Activated naive CD8-positive, alpha-beta T cell treated with anti-CD3 and anti-CD28 coated beads, Interleukin-2, amount 50 U/mL, for 24 hours (primary cell): Measurements from ENCODE around the gene CACUL1.

Source experiments
- ATAC-seq: fragments of 150-1000 bp; cut with Tn5 transposase; one replicate; pipeline ENCODE4 v1.10.0; 2021
- DNase-seq: peaks from one replicate; pipeline ENCODE4 v3.0.0; 2021
- H3K27ac Mint-ChIP-seq: one replicate; pipeline ENCODE4 v1.8.0; 2021; ENCODE audit warnings: mild to moderate bottlenecking, mixed read lengths
- H3K27me3 Mint-ChIP-seq: one replicate; pipeline ENCODE4 v1.8.0; 2021; ENCODE audit warnings: mixed read lengths
- H3K36me3 Mint-ChIP-seq: one replicate; pipeline ENCODE4 v1.8.0; 2021; ENCODE audit warnings: low read depth, mixed read lengths
- H3K4me1 Mint-ChIP-seq: one replicate; pipeline ENCODE4 v1.8.0; 2021; ENCODE audit warnings: mixed read lengths
- H3K4me3 Mint-ChIP-seq: one replicate; pipeline ENCODE4 v1.8.0; 2021; ENCODE audit warnings: mild to moderate bottlenecking, moderate library complexity, mixed read lengths
- H3K9me3 Mint-ChIP-seq: one replicate; pipeline ENCODE4 v1.8.0; 2021; ENCODE audit warnings: mixed read lengths

The CACUL1 gene

DNA sequence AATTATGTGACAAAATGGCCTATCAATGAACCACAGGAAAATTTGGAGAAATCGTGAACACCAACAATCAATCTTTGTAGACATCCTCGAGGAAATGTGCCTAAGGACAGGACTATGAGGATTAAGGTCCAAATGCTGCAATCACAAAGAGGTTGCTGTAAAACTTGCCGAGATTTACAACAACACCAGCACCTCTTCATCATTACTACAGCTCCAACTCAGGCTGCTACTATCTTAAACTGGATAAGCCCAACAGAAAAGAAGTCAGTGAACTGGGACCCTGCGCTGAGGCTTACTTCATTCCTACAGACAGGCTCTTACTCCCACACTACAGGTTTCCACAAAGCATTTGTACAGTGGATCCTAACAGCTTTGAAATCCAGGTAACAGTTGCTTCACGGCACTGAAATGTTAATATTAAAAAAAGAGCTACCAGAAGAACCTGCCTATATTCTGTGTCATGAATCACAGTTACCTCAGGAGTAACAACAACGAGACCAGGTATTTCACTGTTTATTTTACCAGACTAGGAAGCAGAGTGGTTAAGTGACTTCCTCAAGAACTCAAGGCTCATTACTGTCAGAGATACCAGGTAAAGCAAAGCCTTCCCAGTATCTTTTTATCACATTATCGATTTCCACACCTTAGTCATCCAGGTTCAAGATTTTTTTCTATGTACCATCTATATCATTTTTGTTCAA, 23.9 kb downstream of the CACUL1 start:
- H3K27me3 Mint-ChIP-seq, result no peaks in the 10 kb centered on the region
- DNase-seq (no peak), ATAC-seq (no peak)
- peaks cover 2% of the 10 kb centered on the region for H3K36me3 Mint-ChIP-seq
- H3K9me3 Mint-ChIP-seq, result no peaks in the 10 kb centered on the region
- H3K27ac Mint-ChIP-seq, result no peak overlapping the region
- H3K4me1 Mint-ChIP-seq, result peaks cover 65% of the 10 kb centered on the region
- no peak overlapping the region for H3K4me3 Mint-ChIP-seq

GRCh38 chr10:118729641-118730258, 25.0 kb downstream of the CACUL1 start:
- Mint-ChIP-seq H3K27ac (peak overlapping the region; percentile 46), H3K27me3 (no peaks in the 10 kb centered on the region), H3K4me3 (no peak overlapping the region), H3K9me3 (no peaks in the 10 kb centered on the region), H3K4me1 (peaks cover 53% of the 10 kb centered on the region), H3K36me3 (peaks cover 2% of the 10 kb centered on the region)
- ATAC-seq, result peak; percentile 57
- no peak for DNase-seq

DNA sequence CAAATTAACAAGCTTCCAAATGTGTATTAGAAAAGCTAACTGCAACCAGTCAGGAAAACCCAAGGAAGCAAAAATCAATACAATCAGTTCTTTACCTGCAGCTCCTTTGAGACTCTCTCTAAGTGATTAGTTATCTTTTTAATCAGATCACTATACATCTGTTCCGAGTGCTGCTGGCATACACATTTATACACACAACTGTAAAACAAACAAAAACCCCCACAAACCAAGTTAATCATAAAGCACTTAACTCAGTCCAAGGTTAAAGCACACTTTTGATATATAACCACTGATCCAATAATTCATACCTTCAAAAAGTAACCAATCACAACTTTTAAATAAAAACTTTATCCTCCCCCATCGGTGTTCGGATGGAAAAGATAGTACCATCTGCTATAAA, 25.6 kb downstream of the CACUL1 start:
- Mint-ChIP-seq H3K4me3 (no peak overlapping the region), H3K27ac (peak overlapping the region; percentile 46), H3K9me3 (no peaks in the 10 kb centered on the region), H3K4me1 (peaks cover 49% of the 10 kb centered on the region), H3K27me3 (no peaks in the 10 kb centered on the region), H3K36me3 (peaks cover 2% of the 10 kb centered on the region)
- ATAC-seq (no peak), DNase-seq (no peak)

DNA sequence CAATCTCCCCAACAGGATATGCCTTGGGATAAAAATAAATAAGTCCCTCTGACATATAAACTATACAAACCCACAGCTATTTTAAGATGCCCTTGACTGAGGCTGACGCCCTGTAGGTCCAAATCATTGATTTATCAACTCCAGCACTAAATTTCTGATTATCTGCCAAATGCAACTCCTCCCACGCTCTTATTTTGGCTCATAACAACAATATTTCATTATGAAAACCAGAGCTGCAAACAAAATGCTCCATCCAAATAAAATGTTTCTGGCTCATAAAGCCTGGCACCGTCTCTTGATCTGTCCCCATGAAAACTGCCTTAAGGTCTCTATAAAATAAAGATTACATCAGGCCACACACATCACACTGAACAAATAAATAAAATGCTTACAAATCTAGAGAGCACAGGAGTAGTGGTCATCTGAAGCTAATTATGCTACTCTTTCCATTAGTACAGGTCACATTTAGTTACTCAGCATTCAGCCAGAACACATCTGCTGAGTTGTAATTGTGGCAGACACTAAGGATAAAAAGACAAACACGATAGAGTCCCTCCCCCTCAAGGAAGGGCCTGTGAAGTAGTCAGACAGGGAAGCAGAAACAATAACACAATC, 28.8 kb downstream of the CACUL1 start:
- ATAC-seq, result no peak
- Mint-ChIP-seq H3K27ac (no peak overlapping the region), H3K27me3 (no peaks in the 10 kb centered on the region), H3K4me3 (no peak overlapping the region), H3K36me3 (peaks cover 2% of the 10 kb centered on the region), H3K4me1 (peaks cover 19% of the 10 kb centered on the region), H3K9me3 (no peaks in the 10 kb centered on the region)
- no peak for DNase-seq

- H3K36me3 Mint-ChIP-seq, result no peaks in the 10 kb centered on the region
- H3K9me3 Mint-ChIP-seq, result no peaks in the 10 kb centered on the region
- no peak overlapping the region for H3K27ac Mint-ChIP-seq
- H3K4me3 Mint-ChIP-seq, result no peak overlapping the region
- ATAC-seq (no peak), DNase-seq (no peak)
- no peaks in the 10 kb centered on the region for H3K27me3 Mint-ChIP-seq
- peaks cover 3% of the 10 kb centered on the region for H3K4me1 Mint-ChIP-seq
These were observed 31.3 kb downstream of the CACUL1 start for GRCh38 chr10:118723466-118723865.

- DNase-seq (no peak), ATAC-seq (no peak)
- Mint-ChIP-seq H3K9me3 (no peaks in the 10 kb centered on the region), H3K27ac (no peak overlapping the region), H3K4me1 (peaks cover 3% of the 10 kb centered on the region), H3K4me3 (no peak overlapping the region), H3K36me3 (no peaks in the 10 kb centered on the region), H3K27me3 (no peaks in the 10 kb centered on the region)
These were observed 33.3 kb downstream of the CACUL1 start for GRCh38 chr10:118721539-118721876.

DNA sequence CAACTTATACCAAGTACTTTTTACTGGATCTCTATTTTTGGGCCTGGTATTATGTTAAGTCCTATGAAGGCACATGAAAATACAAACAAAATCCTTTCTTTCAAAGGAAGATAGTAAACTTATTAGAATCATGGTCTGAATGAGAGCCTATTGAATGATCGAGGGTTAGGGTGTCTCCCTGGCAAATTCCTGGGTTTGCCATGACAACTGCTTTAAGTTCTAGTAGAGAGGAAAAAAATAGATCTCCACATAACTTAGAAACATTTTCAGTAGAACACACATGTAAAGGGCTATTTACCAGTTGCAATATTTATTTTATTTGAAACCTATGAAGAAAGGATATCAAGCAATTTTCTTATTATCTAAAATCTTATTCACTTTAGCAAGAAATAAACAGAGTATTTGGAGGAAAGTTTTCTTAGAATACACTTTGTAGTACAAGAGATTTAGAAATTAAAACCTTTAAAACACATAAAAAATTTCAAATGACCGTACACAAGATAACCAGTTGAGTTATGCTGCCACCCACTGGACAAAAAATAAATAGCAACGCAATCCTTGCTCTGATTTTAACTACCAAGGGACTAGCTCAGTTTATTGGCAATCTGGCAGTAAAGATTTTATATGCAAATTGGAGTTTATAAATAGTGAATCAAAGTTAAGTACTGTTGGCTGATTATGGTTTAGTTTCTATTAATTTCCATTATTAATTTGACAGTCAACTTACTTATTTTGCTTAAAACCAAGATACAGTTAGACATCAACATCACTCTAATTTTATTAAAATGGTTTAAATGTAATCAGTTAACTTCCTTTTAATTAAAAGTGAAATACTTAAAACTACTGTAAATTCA, 33.9 kb downstream of the CACUL1 start:
- no peaks in the 10 kb centered on the region for H3K9me3 Mint-ChIP-seq
- no peak overlapping the region for H3K4me3 Mint-ChIP-seq
- no peak overlapping the region for H3K27ac Mint-ChIP-seq
- ATAC-seq (no peak), DNase-seq (peak; percentile 64)
- H3K36me3 Mint-ChIP-seq, result no peaks in the 10 kb centered on the region
- no peaks in the 10 kb centered on the region for H3K27me3 Mint-ChIP-seq
- H3K4me1 Mint-ChIP-seq, result peaks cover 3% of the 10 kb centered on the region

GRCh38 chr10:118714366-118714765, 40.4 kb downstream of the CACUL1 start:
- Mint-ChIP-seq H3K27ac (no peak overlapping the region), H3K36me3 (no peaks in the 10 kb centered on the region)

GRCh38 chr10:118712930-118713634, 41.7 kb downstream of the CACUL1 start:
- Mint-ChIP-seq H3K4me3 (no peak overlapping the region), H3K36me3 (no peaks in the 10 kb centered on the region), H3K4me1 (peaks cover 3% of the 10 kb centered on the region), H3K27me3 (no peaks in the 10 kb centered on the region), H3K9me3 (no peaks in the 10 kb centered on the region), H3K27ac (no peak overlapping the region)
- DNase-seq (no peak), ATAC-seq (peak; percentile 36)

More at GRCh38 chr10:118714366-118714765, 40.4 kb downstream of the CACUL1 start:
- no peak overlapping the region for H3K4me3 Mint-ChIP-seq
- H3K9me3 Mint-ChIP-seq, result no peaks in the 10 kb centered on the region
- H3K27me3 Mint-ChIP-seq, result no peaks in the 10 kb centered on the region
- H3K4me1 Mint-ChIP-seq, result peaks cover 5% of the 10 kb centered on the region
- DNase-seq (no peak), ATAC-seq (no peak)

GRCh38 chr10:118712080-118712479, 42.7 kb downstream of the CACUL1 start:
- ATAC-seq (no peak), DNase-seq (no peak)
- Mint-ChIP-seq H3K4me1 (peaks cover 3% of the 10 kb centered on the region), H3K27ac (no peak overlapping the region), H3K27me3 (no peaks in the 10 kb centered on the region), H3K4me3 (no peak overlapping the region), H3K9me3 (no peaks in the 10 kb centered on the region), H3K36me3 (peaks cover 7% of the 10 kb centered on the region)

DNA sequence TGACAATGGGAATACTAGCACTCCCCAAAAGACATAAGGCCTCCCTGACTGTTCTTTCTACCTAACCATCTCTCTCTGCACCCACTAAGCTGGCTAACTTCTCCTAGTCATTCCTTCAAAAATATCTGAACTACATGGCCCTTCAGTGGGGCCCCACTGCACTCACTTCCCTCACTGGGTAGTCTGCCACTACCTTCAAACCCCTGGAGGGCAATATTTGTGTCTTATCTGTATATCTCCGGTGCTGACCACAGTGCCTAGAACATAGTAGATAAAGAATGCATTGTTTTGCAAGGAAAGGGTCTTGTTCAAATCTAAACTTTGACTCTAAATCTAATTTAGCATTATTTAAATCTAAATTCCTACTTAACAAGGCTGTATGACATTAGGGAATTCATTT, 44.3 kb downstream of the CACUL1 start:
- H3K4me3 Mint-ChIP-seq, result no peak overlapping the region
- H3K36me3 Mint-ChIP-seq, result peaks cover 16% of the 10 kb centered on the region
- no peaks in the 10 kb centered on the region for H3K9me3 Mint-ChIP-seq
- no peak overlapping the region for H3K27ac Mint-ChIP-seq
- DNase-seq (no peak), ATAC-seq (no peak)
- peaks cover 3% of the 10 kb centered on the region for H3K4me1 Mint-ChIP-seq
- H3K27me3 Mint-ChIP-seq, result no peaks in the 10 kb centered on the region

- Mint-ChIP-seq H3K9me3 (no peaks in the 10 kb centered on the region), H3K4me3 (no peak overlapping the region), H3K4me1 (peaks cover 4% of the 10 kb centered on the region), H3K27ac (no peak overlapping the region), H3K27me3 (no peaks in the 10 kb centered on the region), H3K36me3 (peaks cover 19% of the 10 kb centered on the region)
- DNase-seq (no peak), ATAC-seq (no peak)
These were observed 46.2 kb downstream of the CACUL1 start for GRCh38 chr10:118708571-118708970.

- peaks cover 31% of the 10 kb centered on the region for H3K36me3 Mint-ChIP-seq
- no peak overlapping the region for H3K4me3 Mint-ChIP-seq
- no peak for ATAC-seq
- DNase-seq, result no peak
- H3K27ac Mint-ChIP-seq, result no peak overlapping the region
- no peaks in the 10 kb centered on the region for H3K27me3 Mint-ChIP-seq
- no peaks in the 10 kb centered on the region for H3K9me3 Mint-ChIP-seq
- peaks cover 27% of the 10 kb centered on the region for H3K4me1 Mint-ChIP-seq
These were observed 50.1 kb downstream of the CACUL1 start for GRCh38 chr10:118704711-118705110.
